Pancreas (tissue), 10 donors: ENCODE data around the gene KRT77. TPM values are rescaled to one million over a fixed set of nuclear protein-coding genes. Genes with fewer than 3 reads are reported as not detected.
A peak's percentile ranks its signal among the peaks of the same experiment; 100 is the strongest.

Experiments used
- ATAC-seq, 4 donors: fragments of 200-7000 bp; cut with Tn5 transposase; one replicate each; pipeline versions ENCODE4 v1.8.0 to v1.9.1; 2020; ENCODE audit warnings: mild to moderate bottlenecking in 4 of 4, moderate library complexity in 4 of 4
- DNase-seq, 6 donors: peaks; one replicate each; pipeline ENCODE4 v3.0.0-alpha.2; 2020
- FAIRE-seq: peaks from 2 replicates; lab custom pipeline; 2012; peaks lifted over from hg19 to GRCh38; lab: Jason Lieb, UNC
- H3K27ac ChIP-seq, 4 donors: fragments of 200-600 bp; sonication (generic); 1 replicate in 3 of 4; 2 replicates in 1 of 4; pipeline versions ENCODE4 v1.5.0 to v1.8.0; 2020
- H3K27me3 ChIP-seq, 4 donors: fragments of 200-600 bp; one replicate each; pipeline ENCODE4 v1.8.0; 2021
- H3K36me3 ChIP-seq, 3 donors: fragments of 200-600 bp; sonication (generic) in 1 of 3; one replicate each; pipeline versions ENCODE4 v1.5.0 to v1.8.0; 2020 to 2021
- H3K4me1 ChIP-seq, 3 donors: fragments of 200-600 bp; one replicate each; pipeline ENCODE4 v1.8.0; 2021
- H3K4me3 ChIP-seq, 4 donors: fragments of 200-600 bp; sonication (generic) in 2 of 4; one replicate each; pipeline versions ENCODE4 v1.5.0 to v1.8.0; 2020 to 2021
- H3K9me3 ChIP-seq, 4 donors: fragments of 200-600 bp; one replicate each; pipeline ENCODE4 v1.8.0; 2021
- CTCF ChIP-seq, 4 donors: fragments of 200-600 bp; sonication (generic) in 3 of 4; IDR thresholded peaks; one replicate each; pipeline versions ENCODE4 v1.5.0 to v1.8.0; 2021; ENCODE audit warnings: antibody characterized with exemption in 4 of 4
- WGBS, 2 donors: extraction: QIAGEN DNeasy Blood & Tissue Kit; methylation state at CpG; one replicate each; pipeline ENCODE4 v1.1.7; 2013; 5-methylcytosine and 5-hydroxymethylcytosine counted together
- intact Hi-C, 3 donors: fragments of 100-400 bp; cut with DNase I; formaldehyde crosslinking; loops; one replicate each; pipeline versions ENCODE4 v1.11.1 to v1.14.2; 2022
- polyA plus RNA-seq, 2 donors: library from polyadenylated mRNA; stranded (reverse); fragments of 200-250 nt; gene quantifications; one replicate each; pipeline ENCODE4 v1.2.3, GENCODE V29; 2013
- total RNA-seq, 6 donors: library from RNA; stranded (reverse); fragmentation: NEBNext Ultra II Directional in 4 of 6; extraction: Animal tissue kit (Norgen Biotek cat#: 25700) in 4 of 6; gene quantifications; one replicate each; pipeline versions ENCODE4 v1.2.1 to v1.2.4, GENCODE V29; 2021 to 2023
- donor health status: healthy with polysubstance abuse.
- donor health status: DM: no; HTN: no; CAD: no; lungs with moderate emphysema.
- donor health status: DM: no; HTN: no; CAD: no.
- donor health status: control.
- donor health status: control.
- donor health status: Bipolar disorder and iron deficiency.
- donor health status: DM: yes; HTN: yes; CAD: no.
- donor health status: DM: no; HTN: no; CAD: no.
- donor health status: DM: no; HTN: no; CAD: no.
- donor health status: DM: yes; HTN: yes; CAD: no.

KRT77 gene
- total and polyA plus RNA-seq, 8 donors: 0.07 TPM; not detected in 7

GRCh38 chr12:52703878-52704277, 554 bp upstream of the KRT77 start:
- 56 to 87% methylated on average over 1 of the region's 1 CpG for WGBS, 2 donors
- H3K27ac ChIP-seq: no peak overlapping the region
- intact Hi-C loops: no loop called here
- no peak for FAIRE-seq
- ATAC-seq: no peak
- no peak for DNase-seq
- H3K27me3 ChIP-seq: no peaks in the 10 kb centered on the region
- H3K36me3 ChIP-seq: no peaks in the 10 kb centered on the region
- no peaks in the 10 kb centered on the region for H3K4me1 ChIP-seq
- no peaks in the 10 kb centered on the region for H3K9me3 ChIP-seq
- no peak for TF ChIP-seq CTCF (IDR thresholded peaks at IDR 0.05)
- no peak overlapping the region for H3K4me3 ChIP-seq

- FAIRE-seq: no peak
- no peak for ATAC-seq
- Histone ChIP-seq H3K4me3 (no peak overlapping the region), H3K4me1 (no peaks in the 10 kb centered on the region), H3K9me3 (no peaks in the 10 kb centered on the region), H3K27me3 (no peaks in the 10 kb centered on the region), H3K27ac (no peak overlapping the region), H3K36me3 (no peaks in the 10 kb centered on the region)
- DNase-seq: no peak
- 67 to 70% methylated on average over 2 of the region's 2 CpGs for WGBS, 2 donors
- TF ChIP-seq CTCF (IDR thresholded peaks at IDR 0.05): no peak
- intact Hi-C loops: no loop called here
These were observed 986 bp downstream of the KRT77 start for GRCh38 chr12:52702338-52702737.

- WGBS, 2 donors: 84 to 88% methylated on average over 12 of the region's 12 CpGs
- FAIRE-seq (no peak), ATAC-seq (no peak), DNase-seq (no peak)
- intact Hi-C loops: no loop called here
- Histone ChIP-seq H3K4me3 (no peak overlapping the region), H3K27me3 (no peaks in the 10 kb centered on the region), H3K36me3 (no peaks in the 10 kb centered on the region), H3K27ac (no peak overlapping the region), H3K4me1 (no peaks in the 10 kb centered on the region), H3K9me3 (no peaks in the 10 kb centered on the region)
- no peak for TF ChIP-seq CTCF (IDR thresholded peaks at IDR 0.05)
These were observed 2.0 kb downstream of the KRT77 start for GRCh38 chr12:52701281-52701680.

GRCh38 chr12:52699960-52700359, 3.4 kb downstream of the KRT77 start:
- no peak for TF ChIP-seq CTCF (IDR thresholded peaks at IDR 0.05)
- Histone ChIP-seq H3K4me3 (no peak overlapping the region), H3K4me1 (no peaks in the 10 kb centered on the region), H3K36me3 (no peaks in the 10 kb centered on the region), H3K27me3 (no peaks in the 10 kb centered on the region), H3K9me3 (no peaks in the 10 kb centered on the region), H3K27ac (no peak overlapping the region)
- intact Hi-C loops: no loop called here
- ATAC-seq (no peak), DNase-seq (no peak), FAIRE-seq (no peak)
- WGBS, 2 donors: 61 to 63% methylated on average over 2 of the region's 2 CpGs

GRCh38 chr12:52699373-52699772, 4.0 kb downstream of the KRT77 start:
- FAIRE-seq (no peak), ATAC-seq (no peak), DNase-seq (no peak)
- intact Hi-C loops: no loop called here
- H3K27ac ChIP-seq: peak overlapping the region in 3 of 4 donors; percentile 17 to 35 (median 28)
- H3K9me3 ChIP-seq: no peaks in the 10 kb centered on the region
- TF ChIP-seq CTCF (IDR thresholded peaks at IDR 0.05): no peak
- no peaks in the 10 kb centered on the region for H3K36me3 ChIP-seq
- WGBS, 2 donors: 36 to 44% methylated on average over 2 of the region's 2 CpGs
- no peak overlapping the region for H3K4me3 ChIP-seq
- H3K4me1 ChIP-seq: no peaks in the 10 kb centered on the region
- H3K27me3 ChIP-seq: no peaks in the 10 kb centered on the region
